Measurements from ENCODE around the gene TNRC6B.
"Not testable (repeated sequence)": the region's sequence is repeated elsewhere in the genome, so short reads cannot be mapped to it uniquely, and the experiment has no call there.

The TNRC6B gene

GRCh38 chr22:40177738-40178416 is at the start of gene TNRC6B:
Gene TNRC6B, plus strand, starts transcription at chr22:40177925. Its CDS starts 211 bp downstream, at chr22:40178136.
- peak; percentile 35 to 81 for DNase-seq

- DNase-seq: no peak
Measured at GRCh38 chr22:40128989-40129388, 48.7 kb upstream of the TNRC6B start.

DNA sequence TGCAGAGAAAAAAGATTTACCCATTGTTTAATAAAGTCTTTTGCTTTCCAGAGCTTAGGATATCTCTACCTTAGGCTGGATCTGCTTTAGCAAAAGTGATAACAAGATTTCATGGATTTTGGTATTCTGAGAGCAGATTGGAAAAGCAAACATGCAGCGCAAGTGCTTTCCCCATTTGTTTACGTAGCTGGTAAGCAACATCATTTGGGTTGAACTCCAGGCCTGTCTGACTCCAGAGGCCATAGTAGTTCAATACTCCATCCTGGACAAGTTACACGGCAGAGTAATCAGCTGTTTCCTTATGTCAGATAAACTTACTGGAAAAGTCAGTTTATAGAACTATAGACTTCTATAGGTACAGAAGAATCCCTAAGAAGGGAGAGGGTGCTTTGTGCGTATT is 40.6 kb upstream of the TNRC6B start:
- DNase-seq: no peak

- DNase-seq: no peak
Measured at GRCh38 chr22:40138866-40139265, 38.9 kb upstream of the TNRC6B start.

- DNase-seq: no peak
Measured at GRCh38 chr22:40147388-40148176, 30.1 kb upstream of the TNRC6B start.

DNA sequence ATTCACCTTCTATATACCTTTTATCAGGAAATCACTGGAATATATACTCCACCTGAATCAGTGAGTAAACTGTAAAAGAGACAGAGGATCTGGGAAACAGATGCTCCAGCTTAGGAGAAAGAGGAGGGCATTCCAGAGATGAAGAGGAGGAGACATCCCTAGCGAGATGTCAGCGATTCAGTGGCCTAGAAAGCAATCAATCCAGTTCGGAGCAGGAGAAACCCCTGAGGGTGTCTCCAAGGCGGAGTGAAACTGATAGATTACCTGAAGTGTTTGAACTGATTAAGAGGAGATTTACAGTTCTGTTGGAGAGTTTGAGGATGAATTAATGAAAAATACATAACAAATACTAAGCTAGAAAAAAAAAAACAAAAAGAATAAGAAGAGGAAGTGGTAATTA is 24.5 kb upstream of the TNRC6B start:
- no peak for DNase-seq

- DNase-seq: no peak
Measured at GRCh38 chr22:40153705-40154104, 24.0 kb upstream of the TNRC6B start.

- DNase-seq: no peak
Measured at GRCh38 chr22:40156001-40156516, 21.7 kb upstream of the TNRC6B start.

DNA sequence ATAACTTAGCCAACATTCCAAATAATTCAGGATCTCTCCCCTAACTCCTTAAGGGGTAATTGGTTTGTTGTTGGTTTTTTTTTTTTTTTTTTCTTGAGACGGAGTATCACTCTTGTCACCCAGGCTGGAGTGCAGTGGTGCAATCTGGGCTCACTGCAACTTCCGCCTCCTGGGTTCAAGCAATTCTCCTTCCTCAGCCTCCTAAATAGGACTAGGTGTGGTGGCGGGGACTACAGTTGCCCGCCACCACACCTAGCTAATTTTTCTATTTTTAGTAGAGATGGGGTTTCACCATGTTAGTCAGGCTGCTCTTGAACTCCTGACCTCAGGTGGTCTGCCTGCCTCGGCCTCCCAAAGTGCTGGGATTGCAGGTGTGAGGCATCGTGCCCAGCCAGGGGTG is 21.0 kb upstream of the TNRC6B start:
- DNase-seq: not testable (repeated sequence)

DNA sequence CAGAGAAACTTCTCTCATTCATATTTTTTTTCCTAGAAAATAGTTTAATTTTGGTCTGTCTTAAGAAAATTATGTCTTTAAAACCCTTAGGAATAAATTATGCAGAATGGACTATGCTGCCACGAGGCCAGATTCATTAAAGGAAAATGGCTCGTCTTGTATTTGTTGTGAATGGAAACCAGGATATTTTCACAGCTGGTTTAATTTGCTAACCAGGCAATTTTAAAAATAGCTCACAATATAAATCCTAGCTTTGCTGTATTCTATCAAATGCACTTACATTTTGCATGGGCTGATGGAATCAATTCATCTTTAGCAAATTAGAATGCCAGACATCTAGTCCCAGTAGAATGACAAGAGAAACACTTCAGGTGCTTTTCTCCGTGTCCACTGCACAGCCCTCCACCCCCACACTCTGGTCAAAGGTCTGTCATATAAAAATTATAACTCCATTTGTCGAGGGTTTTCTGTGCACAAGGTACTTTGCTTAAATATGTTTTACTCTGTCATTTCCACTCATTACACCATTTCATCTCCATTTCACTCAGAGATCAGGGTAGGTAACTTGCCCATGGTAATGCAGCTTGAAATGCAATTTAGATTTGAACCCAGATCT is 20.3 kb upstream of the TNRC6B start:
- DNase-seq: no peak

- DNase-seq: no peak
Measured at GRCh38 chr22:40161194-40161593, 16.5 kb upstream of the TNRC6B start.

DNA sequence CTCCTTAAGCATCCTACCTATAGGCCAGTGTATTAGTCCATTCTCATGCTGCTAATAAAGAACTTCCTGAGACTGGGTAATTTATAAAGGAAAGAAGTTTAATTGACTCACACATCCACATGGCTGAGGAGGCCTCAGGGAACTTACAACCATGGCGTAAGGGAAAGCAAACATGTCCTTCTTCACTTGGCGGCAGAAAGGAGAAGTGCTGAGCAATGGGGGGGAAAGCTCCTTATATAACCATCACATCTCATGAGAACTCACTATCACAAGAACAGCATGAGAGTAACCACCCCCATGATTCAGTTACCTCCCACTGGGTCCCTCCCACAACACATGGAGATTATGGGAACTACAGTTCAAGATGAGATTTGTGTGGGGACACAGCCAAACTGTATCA is 12.2 kb upstream of the TNRC6B start:
- DNase-seq: not testable (repeated sequence)

GRCh38 chr22:40175611-40176244 is 2.0 kb upstream of the TNRC6B start:
- no peak for DNase-seq

DNA sequence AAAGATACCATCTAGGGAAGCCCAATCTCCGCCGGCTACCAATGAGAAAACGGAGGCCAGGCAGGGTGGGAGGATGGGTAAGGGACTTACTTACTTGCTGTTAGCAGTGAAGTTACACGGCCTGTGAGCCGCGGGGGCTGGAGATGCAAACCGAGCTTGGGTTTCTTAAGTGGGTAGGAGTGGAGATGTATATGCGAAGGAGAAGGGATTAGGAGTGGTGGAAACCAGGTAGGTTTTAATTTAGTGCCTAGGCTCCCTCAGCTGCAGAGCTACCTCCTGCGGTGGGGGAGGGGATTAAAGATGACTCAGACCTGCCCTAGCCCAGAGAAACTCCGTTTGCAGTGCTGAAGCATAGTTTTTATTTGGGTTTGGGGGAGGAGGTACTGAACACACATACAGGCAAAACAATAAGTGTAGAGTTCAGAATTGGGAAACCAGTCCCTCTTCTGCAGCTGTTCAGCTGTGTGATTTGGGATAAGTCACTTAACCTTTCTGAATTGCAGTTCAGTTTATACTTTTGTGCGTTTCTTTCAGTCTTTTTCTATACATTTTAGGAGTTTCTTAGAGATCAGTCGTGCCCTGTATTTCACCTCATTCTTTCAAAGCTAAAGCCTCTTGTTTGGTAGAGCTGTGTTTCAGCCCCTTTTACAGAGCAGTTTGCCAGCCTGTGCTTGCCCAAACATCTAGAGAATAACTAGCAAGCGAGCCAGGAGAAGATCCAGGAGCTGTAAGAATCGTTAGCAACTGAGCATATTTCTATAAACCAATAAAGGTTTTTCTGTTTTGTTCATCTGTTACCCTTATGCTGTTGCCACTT is 596 bp upstream of the TNRC6B start:
- peak; percentile 63 to 81 for DNase-seq

GRCh38 chr22:40178417-40179409 is 988 bp downstream of the TNRC6B start:
- DNase-seq: no peak

GRCh38 chr22:40179526-40179925 is 1.8 kb downstream of the TNRC6B start:
- no peak for DNase-seq

DNA sequence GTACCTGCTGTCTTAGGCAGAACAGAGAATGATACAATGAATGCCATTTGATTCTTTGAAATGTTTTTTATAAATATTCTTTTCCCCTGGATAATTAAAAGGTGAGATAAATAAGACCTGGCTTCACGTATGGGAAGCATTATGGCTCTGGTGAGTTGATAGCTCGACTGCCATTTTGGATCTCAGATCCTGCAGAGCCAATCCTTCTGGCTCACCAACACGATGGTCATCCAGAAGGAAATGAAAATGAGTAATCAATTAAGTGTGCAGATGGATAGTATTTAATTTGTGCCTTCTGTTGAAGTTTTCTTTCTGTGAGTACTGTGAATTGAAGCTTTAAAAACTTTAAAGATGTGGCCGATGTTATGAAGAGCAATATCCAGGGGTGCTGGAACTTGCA is 2.7 kb downstream of the TNRC6B start:
- DNase-seq: no peak

GRCh38 chr22:40181323-40181722 is 3.6 kb downstream of the TNRC6B start:
- no peak for DNase-seq

- no peak for DNase-seq
Measured at GRCh38 chr22:40182231-40182835, 4.6 kb downstream of the TNRC6B start.

GRCh38 chr22:40183029-40183581 is 5.4 kb downstream of the TNRC6B start:
- DNase-seq: no peak

Data from stimulated activated CD4-positive, alpha-beta T cell treated with anti-CD3 and anti-CD28 coated beads, Interleukin-4, amount 100 ng/mL, for 4 hours (primary cell).